ENCODE data around the gene AKR1D1. TPM values are rescaled to one million over a fixed set of nuclear protein-coding genes. Genes with fewer than 3 reads are reported as not detected.

AKR1D1 gene
- total and polyA plus RNA-seq, 2 donors (not counting 1 experiment from before 2014, with no cell fraction given) = not detected

GRCh38 chr7:138097064-138097741 lies 20.9 kb downstream of the AKR1D1 start:
- no peaks in the 10 kb centered on the region for H3K36me3 ChIP-seq (replicated peaks in 1 of 2; ENCODE audit: control extremely low read depth in 1 of 2, control insufficient read depth in 1 of 2, extremely low read depth in 1 of 2, insufficient read depth in 2 of 2, low read length in 1 of 2)
- no peak overlapping the region for H3K27ac ChIP-seq (ENCODE audit: low read length in 2 of 2)
- intact Hi-C loops (cut with micrococcal nuclease) = no loop called here
- ChIA-PET CTCF (no interaction called here), POLR2A (no interaction called here)
- no peak for DNase-seq
- H3K27me3 ChIP-seq (replicated peaks in 1 of 4; ENCODE audit: control extremely low read depth in 1 of 4, control insufficient read depth in 3 of 4, insufficient read depth in 4 of 4, low read length in 3 of 4) = no peaks in the 10 kb centered on the region
- no peak for ATAC-seq (ENCODE audit: low read depth)
- Mint-ChIP-seq H3K27ac (no peak overlapping the region), H3K4me1 (no peaks in the 10 kb centered on the region), H3K27me3 (peaks cover 9% of the 10 kb centered on the region), H3K9me3 (ENCODE audit: insufficient read depth) (no peaks in the 10 kb centered on the region), H3K4me3 (no peak overlapping the region)
- H3K79me2 ChIP-seq (ENCODE audit: control insufficient read depth, insufficient read depth, low read length) = no peaks in the 10 kb centered on the region
- H3K4me3 ChIP-seq (ENCODE audit: control extremely low read depth in 1 of 5, extremely low read depth in 1 of 5, insufficient read depth in 1 of 5, low read depth in 2 of 5, low read length in 4 of 5) = no peak overlapping the region
- no peak overlapping the region for H3K9ac ChIP-seq (ENCODE audit: low read length)
- H3K9me3 ChIP-seq (ENCODE audit: control extremely low read depth in 1 of 3, control insufficient read depth in 2 of 3, insufficient read depth in 1 of 3, low read length in 2 of 3) = no peaks in the 10 kb centered on the region
- 40% methylated on average over 1 of the region's 3 CpGs for WGBS (ENCODE audit: insufficient coverage)
- no peak overlapping the region for H3K4me2 ChIP-seq (replicated peaks; ENCODE audit: low read depth, low read length, poor library complexity, severe bottlenecking)
- H2AFZ ChIP-seq (ENCODE audit: insufficient read depth, low read depth, low read length, poor library complexity, severe bottlenecking) = no peak overlapping the region
- no peaks in the 10 kb centered on the region for H3K4me1 ChIP-seq (ENCODE audit: control insufficient read depth in 2 of 2, insufficient read depth in 2 of 2, low read length in 2 of 2)
- H4K20me1 ChIP-seq (ENCODE audit: control insufficient read depth, insufficient read depth, low read length, poor library complexity, severe bottlenecking) = no peaks in the 10 kb centered on the region
- TF ChIP-seq CTCF (IDR thresholded peaks at IDR 0.05) (no peak), EZH2 (IDR thresholded peaks at IDR 0.05; ENCODE audit: borderline replicate concordance, insufficient read depth, low read depth, low read length, poor library complexity, severe bottlenecking) (no peak)

- Histone ChIP-seq H4K20me1 (ENCODE audit: control insufficient read depth, insufficient read depth, low read length, poor library complexity, severe bottlenecking) (no peaks in the 10 kb centered on the region), H3K27me3 (replicated peaks in 1 of 4; ENCODE audit: control extremely low read depth in 1 of 4, control insufficient read depth in 3 of 4, insufficient read depth in 4 of 4, low read length in 3 of 4) (no peaks in the 10 kb centered on the region), H3K9me3 (ENCODE audit: control extremely low read depth in 1 of 3, control insufficient read depth in 2 of 3, insufficient read depth in 1 of 3, low read length in 2 of 3) (no peaks in the 10 kb centered on the region), H3K4me1 (ENCODE audit: control insufficient read depth in 2 of 2, insufficient read depth in 2 of 2, low read length in 2 of 2) (no peaks in the 10 kb centered on the region), H3K4me2 (replicated peaks; ENCODE audit: low read depth, low read length, poor library complexity, severe bottlenecking) (no peak overlapping the region), H3K9ac (ENCODE audit: low read length) (no peak overlapping the region), H3K27ac (ENCODE audit: low read length in 2 of 2) (no peak overlapping the region), H3K36me3 (replicated peaks in 1 of 2; ENCODE audit: control extremely low read depth in 1 of 2, control insufficient read depth in 1 of 2, extremely low read depth in 1 of 2, insufficient read depth in 2 of 2, low read length in 1 of 2) (no peaks in the 10 kb centered on the region), H2AFZ (ENCODE audit: insufficient read depth, low read depth, low read length, poor library complexity, severe bottlenecking) (no peak overlapping the region), H3K79me2 (ENCODE audit: control insufficient read depth, insufficient read depth, low read length) (no peaks in the 10 kb centered on the region), H3K4me3 (ENCODE audit: control extremely low read depth in 1 of 5, extremely low read depth in 1 of 5, insufficient read depth in 1 of 5, low read depth in 2 of 5, low read length in 4 of 5) (no peak overlapping the region)
- peaks cover 9% of the 10 kb centered on the region for H3K27me3 Mint-ChIP-seq
- ChIA-PET CTCF (no interaction called here), POLR2A (no interaction called here)
- TF ChIP-seq CTCF (IDR thresholded peaks at IDR 0.05) = no peak
- WGBS (ENCODE audit: insufficient coverage) = 93% methylated on average over 2 of the region's 3 CpGs
- no peak overlapping the region for H3K4me3 Mint-ChIP-seq
- H3K9me3 Mint-ChIP-seq (ENCODE audit: insufficient read depth) = no peaks in the 10 kb centered on the region
- no peaks in the 10 kb centered on the region for H3K4me1 Mint-ChIP-seq
- no peak overlapping the region for H3K27ac Mint-ChIP-seq
- ATAC-seq (ENCODE audit: low read depth) = no peak
- intact Hi-C loops (cut with micrococcal nuclease) = no loop called here
- no peak for DNase-seq
These were observed 23.6 kb downstream of the AKR1D1 start for GRCh38 chr7:138099813-138100212.

All from B cell (primary cell).